Nephron progenitor cell (in vitro differentiated cells): ENCODE measurements around the gene NISCH.
A peak's percentile ranks its signal among the peaks of the same experiment; 100 is the strongest.

Source experiments
- DNase-seq: peaks from one replicate; pipeline ENCODE4 v3.0.0; 2021
- H3K27ac Mint-ChIP-seq: 2 replicates; pipeline ENCODE4 v1.8.0; 2021; ENCODE audit warnings: mild to moderate bottlenecking, moderate library complexity, mixed read lengths
- H3K27me3 Mint-ChIP-seq: 2 replicates; pipeline ENCODE4 v1.8.0; 2021; ENCODE audit warnings: mild to moderate bottlenecking, low read depth, mixed read lengths; ENCODE audit not compliant: poor library complexity
- H3K36me3 Mint-ChIP-seq: 2 replicates; pipeline ENCODE4 v1.8.0; 2021; ENCODE audit warnings: low read depth, mixed read lengths
- H3K4me1 Mint-ChIP-seq: 2 replicates; pipeline ENCODE4 v1.8.0; 2021; ENCODE audit warnings: mixed read lengths
- H3K4me3 Mint-ChIP-seq: 2 replicates; pipeline ENCODE4 v1.8.0; 2021; ENCODE audit warnings: mild to moderate bottlenecking, moderate library complexity, mixed read lengths
- H3K9me3 Mint-ChIP-seq: 2 replicates; pipeline ENCODE4 v1.8.0; 2021; ENCODE audit warnings: mild to moderate bottlenecking, moderate library complexity, mixed read lengths
- TF ChIP-seq, protein P1 (sequence below): fragments of 200-600 bp; sonication (generic); IDR thresholded peaks from 2 replicates; pipeline ENCODE4 v1.5.0; 2021; ENCODE audit warnings: antibody characterized with exemption

NISCH gene

DNA sequence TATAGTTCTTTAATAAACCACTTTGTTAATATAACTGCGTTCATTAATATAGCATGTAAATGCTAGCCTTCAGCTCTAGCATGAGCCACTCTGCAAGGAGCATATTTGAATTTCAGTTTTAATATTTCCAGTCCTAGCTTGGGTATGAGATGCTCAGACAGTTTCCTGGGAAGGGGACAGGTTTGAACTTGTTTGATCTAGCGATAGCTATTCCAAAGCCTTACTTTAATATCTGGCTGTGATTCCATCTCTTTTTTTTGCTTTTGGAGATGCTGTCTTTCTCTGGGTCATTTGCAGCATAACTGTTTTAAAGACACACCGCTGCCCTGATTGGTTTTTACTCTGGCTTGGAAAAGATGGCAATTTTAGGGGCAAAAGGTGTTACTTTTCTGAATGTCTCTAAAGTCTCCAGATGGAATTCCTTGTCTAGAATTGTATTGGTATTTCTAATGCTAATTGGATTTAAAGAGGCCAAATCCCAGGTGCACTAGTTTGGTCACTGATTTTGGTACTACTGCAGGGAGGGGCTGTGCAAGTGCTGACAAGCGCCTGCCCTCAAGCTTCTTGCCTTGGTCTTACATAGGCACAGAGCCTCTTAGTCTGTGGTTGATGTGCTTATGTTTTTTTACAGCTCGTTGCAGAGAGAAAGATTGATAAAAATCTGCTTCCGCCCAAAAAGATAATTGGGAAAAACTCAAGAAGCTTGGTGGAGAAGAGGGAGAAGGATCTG, 2.8 kb downstream of the NISCH start:
- Mint-ChIP-seq H3K27ac (no peak overlapping the region), H3K27me3 (no peaks in the 10 kb centered on the region), H3K36me3 (peaks cover 47% of the 10 kb centered on the region), H3K4me3 (peak overlapping the region; percentile 23), H3K4me1 (peaks cover 44% of the 10 kb centered on the region), H3K9me3 (no peaks in the 10 kb centered on the region)
- DNase-seq: no peak
- TF ChIP-seq, protein P1, sequence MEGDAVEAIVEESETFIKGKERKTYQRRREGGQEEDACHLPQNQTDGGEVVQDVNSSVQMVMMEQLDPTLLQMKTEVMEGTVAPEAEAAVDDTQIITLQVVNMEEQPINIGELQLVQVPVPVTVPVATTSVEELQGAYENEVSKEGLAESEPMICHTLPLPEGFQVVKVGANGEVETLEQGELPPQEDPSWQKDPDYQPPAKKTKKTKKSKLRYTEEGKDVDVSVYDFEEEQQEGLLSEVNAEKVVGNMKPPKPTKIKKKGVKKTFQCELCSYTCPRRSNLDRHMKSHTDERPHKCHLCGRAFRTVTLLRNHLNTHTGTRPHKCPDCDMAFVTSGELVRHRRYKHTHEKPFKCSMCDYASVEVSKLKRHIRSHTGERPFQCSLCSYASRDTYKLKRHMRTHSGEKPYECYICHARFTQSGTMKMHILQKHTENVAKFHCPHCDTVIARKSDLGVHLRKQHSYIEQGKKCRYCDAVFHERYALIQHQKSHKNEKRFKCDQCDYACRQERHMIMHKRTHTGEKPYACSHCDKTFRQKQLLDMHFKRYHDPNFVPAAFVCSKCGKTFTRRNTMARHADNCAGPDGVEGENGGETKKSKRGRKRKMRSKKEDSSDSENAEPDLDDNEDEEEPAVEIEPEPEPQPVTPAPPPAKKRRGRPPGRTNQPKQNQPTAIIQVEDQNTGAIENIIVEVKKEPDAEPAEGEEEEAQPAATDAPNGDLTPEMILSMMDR: no peak

DNA sequence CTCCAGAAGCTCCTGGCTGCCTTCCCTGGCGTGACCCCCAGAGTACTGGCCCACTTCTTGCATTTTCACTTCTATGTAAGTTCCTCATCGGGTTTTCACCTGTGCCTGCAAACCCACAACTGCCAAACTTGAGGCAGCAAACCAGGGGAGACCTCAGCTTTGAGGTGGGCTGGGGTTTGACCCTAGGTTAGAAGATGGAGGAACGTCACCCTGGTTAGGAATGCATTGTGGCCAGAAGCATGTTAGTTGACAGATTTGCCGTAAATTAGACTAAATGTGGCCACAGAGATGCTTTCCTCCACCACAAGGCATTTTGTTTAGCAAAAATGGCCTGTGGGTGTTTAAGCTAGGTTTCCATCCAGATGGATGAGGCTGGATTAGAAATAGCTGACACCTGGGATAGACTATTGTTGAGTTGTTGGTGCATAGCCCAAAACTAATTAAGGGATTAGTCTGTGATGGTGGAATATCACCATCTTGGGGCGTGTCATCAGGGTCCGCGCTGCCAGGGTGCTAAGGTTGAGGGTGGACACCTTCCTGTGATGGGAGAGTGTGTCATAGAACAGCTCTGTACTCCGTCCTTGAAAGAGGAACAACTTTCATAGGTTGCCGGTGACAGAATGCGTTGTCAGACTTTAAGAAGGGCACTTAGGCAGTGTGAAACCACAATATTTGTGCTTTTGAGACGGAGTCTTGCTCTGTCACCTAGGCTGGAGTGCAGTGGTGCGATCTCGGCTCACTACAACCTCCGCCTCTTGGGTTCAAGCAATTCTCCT, 3.6 kb downstream of the NISCH start:
- TF ChIP-seq, protein P1: no peak
- Mint-ChIP-seq H3K4me3 (no peak overlapping the region), H3K4me1 (peaks cover 37% of the 10 kb centered on the region), H3K27me3 (no peaks in the 10 kb centered on the region), H3K9me3 (no peaks in the 10 kb centered on the region), H3K36me3 (peaks cover 52% of the 10 kb centered on the region), H3K27ac (no peak overlapping the region)
- no peak for DNase-seq

DNA sequence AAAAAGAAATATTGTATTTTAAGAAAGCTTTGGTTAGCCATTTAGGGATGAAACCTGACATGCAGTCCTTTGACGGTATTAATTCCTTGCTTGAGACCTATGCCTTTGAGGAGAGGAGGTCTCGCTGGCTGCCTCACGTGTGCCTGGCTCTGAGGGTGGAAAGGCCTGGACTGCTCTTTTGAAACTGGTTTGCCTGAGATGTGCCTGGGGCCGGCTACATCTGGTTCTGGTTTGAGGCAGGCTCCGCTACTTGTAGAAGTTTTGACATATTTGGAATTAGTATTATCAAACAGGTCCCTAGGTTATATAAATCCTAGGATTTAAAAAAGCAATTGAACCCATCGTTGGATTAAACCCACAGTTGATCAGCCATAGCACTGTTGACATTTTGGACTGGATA, 6.5 kb downstream of the NISCH start:
- Mint-ChIP-seq H3K9me3 (no peaks in the 10 kb centered on the region), H3K27ac (no peak overlapping the region), H3K4me3 (no peak overlapping the region), H3K4me1 (peaks cover 15% of the 10 kb centered on the region), H3K27me3 (no peaks in the 10 kb centered on the region), H3K36me3 (peaks cover 61% of the 10 kb centered on the region)
- TF ChIP-seq, protein P1: no peak
- no peak for DNase-seq

DNA sequence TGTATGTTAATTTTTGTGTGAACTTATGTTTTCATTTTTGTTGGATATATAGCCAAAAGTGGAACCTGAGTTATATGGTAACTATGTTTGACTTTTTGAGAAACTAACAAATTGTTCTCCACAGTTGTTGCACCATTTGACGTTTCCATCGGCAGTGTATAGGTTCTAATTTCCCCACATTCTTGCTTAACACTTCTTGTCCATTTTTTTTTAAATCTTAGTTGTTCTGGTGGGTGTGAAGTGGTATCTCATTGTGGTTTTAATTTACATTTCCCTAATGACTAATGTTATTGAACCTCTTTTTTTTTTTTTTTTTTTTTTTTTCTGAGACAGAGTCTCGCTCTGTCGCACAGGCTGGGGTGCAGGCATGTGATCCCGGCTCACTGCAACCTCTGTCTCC, 8.0 kb downstream of the NISCH start:
- H3K4me3 Mint-ChIP-seq: no peak overlapping the region
- TF ChIP-seq, protein P1: no peak
- no peaks in the 10 kb centered on the region for H3K9me3 Mint-ChIP-seq
- no peaks in the 10 kb centered on the region for H3K27me3 Mint-ChIP-seq
- no peak overlapping the region for H3K27ac Mint-ChIP-seq
- peaks cover 52% of the 10 kb centered on the region for H3K36me3 Mint-ChIP-seq
- DNase-seq: no peak
- H3K4me1 Mint-ChIP-seq: no peaks in the 10 kb centered on the region

DNA sequence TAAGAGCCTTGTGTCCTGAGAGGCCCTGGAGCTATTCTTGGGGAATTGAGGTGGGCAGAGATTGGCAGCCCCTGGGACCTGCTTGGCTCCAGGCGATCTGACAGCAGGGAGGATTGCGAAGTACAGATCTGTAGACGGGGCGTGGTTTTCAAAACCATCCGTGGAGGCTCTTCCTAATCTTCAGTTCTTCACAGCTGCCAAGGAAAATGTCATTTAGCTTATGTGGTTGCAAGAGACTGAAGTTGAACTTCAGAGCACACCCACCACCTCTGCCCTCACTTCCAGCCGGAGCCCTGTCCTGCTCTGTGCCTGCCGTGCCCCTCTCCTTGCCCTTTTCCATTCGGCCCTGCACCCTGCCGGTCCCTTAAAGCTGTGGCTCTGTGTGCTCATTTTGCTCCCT, 12.9 kb downstream of the NISCH start:
- H3K36me3 Mint-ChIP-seq: peaks cover 36% of the 10 kb centered on the region
- peak overlapping the region; percentile 98 for H3K27ac Mint-ChIP-seq
- H3K4me3 Mint-ChIP-seq: no peak overlapping the region
- H3K4me1 Mint-ChIP-seq: no peaks in the 10 kb centered on the region
- no peaks in the 10 kb centered on the region for H3K9me3 Mint-ChIP-seq
- H3K27me3 Mint-ChIP-seq: no peaks in the 10 kb centered on the region
- no peak for DNase-seq
- TF ChIP-seq, protein P1: no peak

DNA sequence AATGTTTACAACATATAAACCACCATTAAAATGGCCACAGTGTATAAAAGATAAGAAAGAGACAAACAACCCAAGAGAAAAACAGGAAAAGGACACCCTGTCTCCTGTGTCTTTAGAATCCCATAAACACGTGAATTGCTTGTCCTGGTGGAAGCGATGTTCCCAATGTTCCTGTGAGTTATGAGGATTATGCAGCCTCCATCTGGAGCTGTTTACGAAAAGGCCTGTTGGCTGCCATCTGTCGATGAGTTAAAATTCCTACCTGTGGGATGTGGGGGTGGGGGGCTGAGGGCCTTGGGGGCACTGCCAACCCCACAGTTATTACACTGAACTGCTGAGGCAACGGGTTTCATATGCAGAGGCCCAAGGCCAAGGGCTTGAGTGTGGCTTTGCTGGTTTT, 13.6 kb downstream of the NISCH start:
- no peaks in the 10 kb centered on the region for H3K27me3 Mint-ChIP-seq
- peak overlapping the region; percentile 98 for H3K27ac Mint-ChIP-seq
- no peaks in the 10 kb centered on the region for H3K4me1 Mint-ChIP-seq
- peaks cover 39% of the 10 kb centered on the region for H3K36me3 Mint-ChIP-seq
- H3K9me3 Mint-ChIP-seq: no peaks in the 10 kb centered on the region
- no peak overlapping the region for H3K4me3 Mint-ChIP-seq
- no peak for DNase-seq
- TF ChIP-seq, protein P1: no peak
